Sigmoid colon (tissue), 7 donors: ENCODE data around the gene SPNS2. TPM values are rescaled to one million over a fixed set of nuclear protein-coding genes. Genes with fewer than 3 reads are reported as not detected.

Experiments
- DNase-seq: peaks from one replicate; pipeline ENCODE4 v3.0.0-alpha.2; 2019
- H3K27ac ChIP-seq, 4 donors: fragments of 200-600 bp; sonication (generic); one replicate each; pipeline ENCODE4 v1.5.1; 2016 to 2019; ENCODE audit warnings: mild to moderate bottlenecking in 1 of 4
- H3K27me3 ChIP-seq, 3 donors: fragments of 200-600 bp; sonication (generic); one replicate each; pipeline ENCODE4 v1.5.1; 2019; ENCODE audit warnings: mild to moderate bottlenecking in 1 of 3
- H3K36me3 ChIP-seq, 4 donors: fragments of 200-600 bp; sonication (generic); one replicate each; pipeline ENCODE4 v1.5.1; 2016 to 2019
- H3K4me1 ChIP-seq, 4 donors: fragments of 200-600 bp; sonication (generic); one replicate each; pipeline ENCODE4 v1.5.1; 2017 to 2019
- H3K4me3 ChIP-seq, 4 donors: fragments of 200-600 bp; sonication (generic); one replicate each; pipeline ENCODE4 v1.5.1; 2017 to 2019; ENCODE audit warnings: mild to moderate bottlenecking in 2 of 4, moderate library complexity in 1 of 4
- H3K9me3 ChIP-seq, 4 donors: fragments of 200-600 bp in 3 of 4; sonication (generic) in 3 of 4; one replicate each; pipeline versions ENCODE4 v1.5.1 to v1.6.1; 2013 to 2019
- EP300 ChIP-seq, 4 donors: sonication (generic); formaldehyde crosslinking; IDR thresholded peaks; one replicate each; pipeline ENCODE4 v1.6.1; 2017; ENCODE audit warnings: antibody characterized with exemption in 4 of 4
- POLR2A ChIP-seq, 2 donors: fragments of 450-650 bp; IDR thresholded peaks; one replicate each; pipeline ENCODE4 v1.6.1; 2016; ENCODE audit warnings: antibody characterized with exemption in 2 of 2, mild to moderate bottlenecking in 2 of 2, moderate library complexity in 2 of 2
- POLR2AphosphoS5 ChIP-seq, 4 donors: sonication (generic); formaldehyde crosslinking; IDR thresholded peaks; one replicate each; pipeline ENCODE4 v1.6.1; 2017; ENCODE audit warnings: antibody characterized with exemption in 4 of 4
- WGBS, 2 donors: extraction: QIAGEN DNeasy Blood & Tissue Kit; methylation state at CpG; one replicate each; pipeline ENCODE4 v1.1.7; 2013; 5-methylcytosine and 5-hydroxymethylcytosine counted together
- intact Hi-C: fragments of 100-400 bp; cut with DNase I; formaldehyde crosslinking; loops from one replicate; pipeline ENCODE4 v1.15.1; 2023
- polyA plus RNA-seq, 3 donors: library from polyadenylated mRNA; stranded (reverse); fragments of 200-250 nt; gene quantifications; one replicate each; pipeline ENCODE4 v1.2.3, GENCODE V29; 2013
- total RNA-seq, 4 donors: library from RNA; depleted of rRNA; stranded (reverse); fragments of >200 nt; gene quantifications; one replicate each; pipeline ENCODE4 v1.1.0, GENCODE V29; 2016
- TF ChIP-seq, protein P1 (sequence below), 4 experiments: fragments of 450-650 bp in 3 of 4; fragments of 200-600 bp in 1 of 4; IDR thresholded peaks; one replicate each; pipeline ENCODE4 v1.5.1; 2016 to 2019; ENCODE audit warnings: antibody characterized with exemption in 4 of 4, mild to moderate bottlenecking in 3 of 4, moderate library complexity in 2 of 4
- donor health status: healthy with polysubstance abuse.
- donor health status: Bipolar disorder and iron deficiency.
- donor health status: healthy.

Gene SPNS2
- total and polyA plus RNA-seq, 7 donors = 5.3 to 40.5 (median 9.8) TPM

DNA sequence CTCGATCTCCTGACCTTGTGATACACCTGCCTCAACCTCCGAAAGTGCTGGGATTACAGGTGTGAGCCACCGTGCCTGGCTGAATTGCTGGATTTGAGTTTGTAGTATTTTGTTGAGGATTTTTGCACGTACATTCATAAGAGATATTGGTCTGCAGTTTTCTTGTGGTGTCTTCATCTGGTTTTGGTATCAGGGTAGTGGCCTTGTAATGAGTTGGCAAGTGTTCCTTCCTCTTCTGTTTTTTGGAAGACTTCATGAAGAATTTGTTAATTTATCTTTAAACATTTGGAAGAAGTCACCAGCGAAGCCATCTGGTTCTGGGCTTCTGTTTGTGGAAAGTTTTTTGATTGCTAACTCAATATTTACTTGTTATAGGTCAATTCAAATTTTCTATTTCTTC lies 38.0 kb upstream of the SPNS2 start:
- DNase-seq = no peak
- Histone ChIP-seq H3K4me3 (no peak overlapping the region), H3K4me1 (no peaks in the 10 kb centered on the region), H3K27ac (no peak overlapping the region), H3K9me3 (peaks cover 0 to 4% (median 0%) of the 10 kb centered on the region in 4 donors), H3K36me3 (no peaks in the 10 kb centered on the region), H3K27me3 (no peaks in the 10 kb centered on the region)
- 82 to 89% methylated on average over 5 of the region's 5 CpGs for WGBS, 2 donors
- TF ChIP-seq EP300 (IDR thresholded peaks at IDR 0.05) = no peak
- TF ChIP-seq, protein P1, sequence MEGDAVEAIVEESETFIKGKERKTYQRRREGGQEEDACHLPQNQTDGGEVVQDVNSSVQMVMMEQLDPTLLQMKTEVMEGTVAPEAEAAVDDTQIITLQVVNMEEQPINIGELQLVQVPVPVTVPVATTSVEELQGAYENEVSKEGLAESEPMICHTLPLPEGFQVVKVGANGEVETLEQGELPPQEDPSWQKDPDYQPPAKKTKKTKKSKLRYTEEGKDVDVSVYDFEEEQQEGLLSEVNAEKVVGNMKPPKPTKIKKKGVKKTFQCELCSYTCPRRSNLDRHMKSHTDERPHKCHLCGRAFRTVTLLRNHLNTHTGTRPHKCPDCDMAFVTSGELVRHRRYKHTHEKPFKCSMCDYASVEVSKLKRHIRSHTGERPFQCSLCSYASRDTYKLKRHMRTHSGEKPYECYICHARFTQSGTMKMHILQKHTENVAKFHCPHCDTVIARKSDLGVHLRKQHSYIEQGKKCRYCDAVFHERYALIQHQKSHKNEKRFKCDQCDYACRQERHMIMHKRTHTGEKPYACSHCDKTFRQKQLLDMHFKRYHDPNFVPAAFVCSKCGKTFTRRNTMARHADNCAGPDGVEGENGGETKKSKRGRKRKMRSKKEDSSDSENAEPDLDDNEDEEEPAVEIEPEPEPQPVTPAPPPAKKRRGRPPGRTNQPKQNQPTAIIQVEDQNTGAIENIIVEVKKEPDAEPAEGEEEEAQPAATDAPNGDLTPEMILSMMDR (IDR thresholded peaks at IDR 0.05) = no peak
- intact Hi-C loops = no loop called here

DNA sequence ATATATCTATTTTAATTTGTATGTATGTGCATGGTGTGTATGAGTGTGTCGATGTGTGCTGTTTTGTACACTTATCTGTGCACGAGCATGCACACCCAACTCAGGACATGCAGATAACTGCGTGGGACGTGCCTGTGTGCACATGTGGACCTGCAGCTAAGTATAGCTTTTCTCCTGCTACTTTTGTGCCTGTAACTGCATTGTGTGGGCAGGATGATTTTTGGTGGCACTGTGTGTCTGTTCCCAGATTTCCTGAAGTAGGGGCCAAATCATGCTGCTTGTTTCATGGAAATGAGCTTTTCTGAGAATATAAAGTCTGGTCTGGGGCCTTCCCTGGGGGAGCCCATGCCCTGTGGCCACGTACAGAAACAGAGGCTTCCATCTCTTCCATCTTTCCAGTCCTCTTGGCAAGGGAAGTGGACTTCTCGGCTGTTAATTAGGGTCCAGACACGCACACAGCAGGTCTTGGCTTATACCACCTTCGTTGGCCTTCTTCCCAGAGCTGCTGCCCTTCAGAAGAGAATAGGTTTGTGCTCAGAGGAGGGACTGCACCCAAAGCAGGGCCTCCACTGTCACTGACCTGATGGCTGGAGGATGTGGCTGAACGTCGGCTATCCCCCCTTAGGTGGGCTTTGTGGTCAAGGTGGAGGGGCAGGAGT lies 34.7 kb upstream of the SPNS2 start:
- TF ChIP-seq, protein P1 (IDR thresholded peaks at IDR 0.05) = no peak
- no peak for TF ChIP-seq POLR2AphosphoS5 (IDR thresholded peaks at IDR 0.05)
- TF ChIP-seq EP300 (IDR thresholded peaks at IDR 0.05) = no peak
- no peak for TF ChIP-seq POLR2A (IDR thresholded peaks at IDR 0.05)
- no peak for DNase-seq
- intact Hi-C loops = no loop called here
- Histone ChIP-seq H3K27me3 (no peaks in the 10 kb centered on the region), H3K27ac (no peak overlapping the region), H3K9me3 (peaks cover 0 to 4% (median 0%) of the 10 kb centered on the region in 4 donors), H3K4me1 (no peaks in the 10 kb centered on the region), H3K36me3 (no peaks in the 10 kb centered on the region), H3K4me3 (no peak overlapping the region)
- WGBS, 2 donors = 79 to 82% methylated on average over 10 of the region's 10 CpGs

DNA sequence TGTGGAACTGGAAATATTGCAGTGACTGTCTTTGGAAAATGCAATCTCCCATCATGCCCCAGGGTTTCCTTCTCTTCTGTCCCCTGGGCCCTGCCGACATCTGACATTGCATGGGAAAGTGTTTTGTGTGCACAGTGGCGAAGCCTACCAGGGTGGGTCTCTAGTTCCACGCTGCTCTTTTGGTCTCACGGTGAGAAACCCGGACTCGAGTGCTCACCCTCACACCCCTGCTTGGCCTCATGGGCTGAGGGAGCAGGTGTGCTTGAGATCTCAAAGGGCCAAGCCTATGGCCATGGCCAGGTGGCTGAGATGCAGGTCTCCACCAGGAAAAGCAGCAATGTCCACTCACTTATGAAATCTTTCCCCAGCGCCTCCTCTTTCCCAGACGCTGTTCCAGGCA lies 32.9 kb upstream of the SPNS2 start:
- WGBS, 2 donors = 89 to 97% methylated on average over 8 of the region's 8 CpGs

DNA sequence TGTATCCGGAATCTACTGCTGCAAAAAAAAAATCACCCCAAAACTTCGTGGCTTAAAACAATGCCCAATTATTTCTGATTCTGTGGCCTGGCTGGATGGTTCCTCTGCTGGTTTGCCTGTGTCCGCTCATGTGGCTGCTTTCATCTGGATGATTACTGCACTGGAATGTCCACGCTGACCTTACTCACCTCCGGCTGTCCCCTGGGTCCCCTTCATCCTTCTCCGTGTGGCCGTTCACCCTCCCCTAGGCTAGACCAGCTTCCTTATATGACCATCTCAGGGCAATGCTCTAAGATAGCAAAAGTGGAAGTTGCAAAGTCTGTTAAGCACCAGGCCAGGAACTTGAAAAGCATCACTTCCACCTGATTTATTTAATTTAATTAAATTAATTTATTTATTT lies 31.4 kb upstream of the SPNS2 start:
- 82 to 83% methylated on average over 7 of the region's 7 CpGs for WGBS, 2 donors
- no peak for DNase-seq

More for the DNA sequence above, 32.9 kb upstream of the SPNS2 start:
- intact Hi-C loops = no loop called here
- H3K36me3 ChIP-seq = no peaks in the 10 kb centered on the region
- H3K9me3 ChIP-seq = no peaks in the 10 kb centered on the region
- no peaks in the 10 kb centered on the region for H3K4me1 ChIP-seq
- H3K27ac ChIP-seq = no peak overlapping the region
- no peak for TF ChIP-seq POLR2A (IDR thresholded peaks at IDR 0.05)
- no peak for TF ChIP-seq POLR2AphosphoS5 (IDR thresholded peaks at IDR 0.05)
- TF ChIP-seq EP300 (IDR thresholded peaks at IDR 0.05) = no peak
- TF ChIP-seq, protein P1 (IDR thresholded peaks at IDR 0.05) = no peak
- no peak for DNase-seq
- H3K4me3 ChIP-seq = no peak overlapping the region
- no peaks in the 10 kb centered on the region for H3K27me3 ChIP-seq

More for the DNA sequence above, 31.4 kb upstream of the SPNS2 start:
- TF ChIP-seq EP300 (IDR thresholded peaks at IDR 0.05) (no peak), POLR2AphosphoS5 (IDR thresholded peaks at IDR 0.05) (no peak), POLR2A (IDR thresholded peaks at IDR 0.05) (no peak)
- TF ChIP-seq, protein P1 (IDR thresholded peaks at IDR 0.05) = no peak
- H3K27ac ChIP-seq = no peak overlapping the region
- no peak overlapping the region for H3K4me3 ChIP-seq
- H3K36me3 ChIP-seq = no peaks in the 10 kb centered on the region
- intact Hi-C loops = no loop called here
- H3K9me3 ChIP-seq = no peaks in the 10 kb centered on the region
- no peaks in the 10 kb centered on the region for H3K27me3 ChIP-seq
- no peaks in the 10 kb centered on the region for H3K4me1 ChIP-seq
